ENCODE measurements around the gene AGMAT.

Gene AGMAT

DNA sequence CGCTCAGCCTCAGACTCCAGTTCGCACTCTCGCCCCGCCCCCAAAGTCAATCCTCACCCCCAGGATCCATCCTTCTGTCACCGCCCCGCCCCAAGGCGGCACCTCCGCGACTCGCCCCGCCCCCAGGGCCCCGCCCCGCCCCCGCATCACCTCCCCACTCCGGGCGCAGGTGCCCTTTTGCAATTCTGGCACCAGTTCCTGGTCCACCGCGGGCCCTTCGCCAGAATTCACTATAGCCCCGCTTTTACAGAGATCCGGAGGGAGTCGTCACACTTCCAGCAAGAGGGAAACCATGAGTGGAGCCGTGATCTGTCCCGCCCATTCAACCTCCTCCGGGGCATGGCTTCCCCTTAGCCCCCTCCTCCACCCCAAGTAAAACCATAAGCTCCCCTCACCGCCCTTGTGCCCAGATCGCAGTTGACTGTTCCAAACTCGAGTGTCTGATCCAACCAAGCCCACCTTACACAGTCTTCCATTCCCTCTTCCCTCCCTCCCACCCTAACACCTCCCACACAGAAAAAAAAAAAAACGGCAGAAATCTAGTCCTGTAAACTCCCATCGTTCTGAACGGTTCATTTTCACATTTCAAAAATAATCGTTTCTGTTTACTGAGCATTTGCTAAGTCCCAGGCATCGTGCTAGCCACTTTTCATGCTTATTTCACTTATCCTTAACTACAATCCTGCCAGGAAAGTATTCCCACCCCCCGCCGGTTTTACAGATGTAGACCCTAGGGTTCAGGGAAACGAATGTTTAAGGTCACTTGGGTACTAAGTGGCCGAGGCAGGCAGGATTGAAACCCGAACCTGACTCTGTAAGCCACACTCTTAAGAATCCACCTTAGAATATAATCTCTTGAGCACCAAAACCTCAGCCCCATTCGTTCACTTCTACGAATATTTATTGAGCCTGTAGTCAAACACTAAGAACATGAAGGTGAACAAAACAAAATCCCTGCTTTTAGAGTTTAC, 59.5 kb downstream of the AGMAT start:
- peak overlapping the region; percentile 56 for H3K4me3 ChIP-seq (ENCODE audit: low read depth, low read length)

- peak overlapping the region; percentile 66 for H3K4me3 ChIP-seq (ENCODE audit: low read depth, low read length)
These were observed 60.4 kb downstream of the AGMAT start for GRCh38 chr1:15524283-15525049.

DNA sequence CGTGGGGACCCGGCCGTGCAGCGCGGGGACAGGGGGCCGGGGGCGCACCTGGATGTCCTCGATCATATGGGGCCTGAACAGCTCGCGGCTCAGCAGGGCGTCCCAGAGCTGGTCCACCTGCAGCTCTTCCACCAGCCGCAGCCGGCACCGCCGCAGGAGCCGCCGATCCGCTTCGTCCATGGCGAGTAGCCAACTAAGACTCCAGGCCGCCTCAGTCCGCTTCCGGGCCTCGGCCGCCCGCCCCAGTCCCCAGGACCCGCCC, 60.9 kb downstream of the AGMAT start, which contains the start of gene CASP9:
TSS of gene CASP9 (minus strand) at position 195 of the 262 bp plus-strand sequence. CDS start at position 180, 15 bp downstream.
- peak within 1 kb of the TSS; percentile 75 for H3K4me3 ChIP-seq (ENCODE audit: low read depth, low read length)

- peak overlapping the region; percentile 75 for H3K4me3 ChIP-seq (ENCODE audit: low read depth, low read length)
These were observed 61.5 kb downstream of the AGMAT start for GRCh38 chr1:15523104-15524020.

DNA sequence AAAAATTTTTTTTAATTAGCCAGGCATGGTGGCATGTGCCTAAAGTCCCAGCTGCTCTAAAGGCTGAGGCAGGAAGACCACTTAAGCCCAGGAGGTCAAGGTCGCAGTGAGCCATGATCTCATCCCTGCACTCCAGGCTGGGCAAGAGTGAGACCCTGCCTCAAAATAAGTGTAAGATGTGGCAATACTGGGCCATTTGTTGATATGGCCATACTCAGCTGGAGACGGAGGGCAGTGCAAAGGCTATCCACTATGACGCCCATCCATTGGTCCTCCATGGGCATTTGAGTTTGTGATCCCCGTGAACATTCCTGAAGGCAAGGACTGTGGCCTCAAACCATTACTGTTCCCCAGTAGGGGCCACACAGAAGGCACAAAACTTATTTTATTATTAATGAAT, 62.3 kb downstream of the AGMAT start:
- no peak overlapping the region for H3K4me3 ChIP-seq (ENCODE audit: low read depth, low read length)

Measured in iPS-11a (cell line).